GM18867 (cell line): ENCODE data around the gene ZNF20.
"Not testable (repeated sequence)": the region's sequence is repeated elsewhere in the genome, so short reads cannot be mapped to it uniquely, and the experiment has no call there.

Experiments used
- ATAC-seq: cut with Tn5 transposase; IDR thresholded peaks from one replicate; pipeline ENCODE4 v1.9.1; 2021; ENCODE audit warnings: mild to moderate bottlenecking, moderate library complexity; ENCODE audit not compliant: unreplicated experiment

The ZNF20 gene

GRCh38 chr19:12113121-12113520, 27.0 kb downstream of the ZNF20 start:
- no peak for ATAC-seq

- no peak for ATAC-seq
Measured at GRCh38 chr19:12112701-12113100, 27.4 kb downstream of the ZNF20 start.

GRCh38 chr19:12111943-12112637, 28.1 kb downstream of the ZNF20 start:
- ATAC-seq = no peak

- no peak for ATAC-seq
Measured at GRCh38 chr19:12111176-12111575, 29.0 kb downstream of the ZNF20 start.

GRCh38 chr19:12103909-12104308, 36.2 kb downstream of the ZNF20 start:
- ATAC-seq = not testable (repeated sequence)

GRCh38 chr19:12098040-12098439, 42.1 kb downstream of the ZNF20 start:
- no peak for ATAC-seq

GRCh38 chr19:12095111-12095790, 44.9 kb downstream of the ZNF20 start:
- ATAC-seq = no peak

GRCh38 chr19:12093777-12094176, 46.4 kb downstream of the ZNF20 start:
- ATAC-seq = no peak

- no peak for ATAC-seq
Measured at GRCh38 chr19:12092956-12093355, 47.2 kb downstream of the ZNF20 start.

GRCh38 chr19:12092065-12092867, 47.9 kb downstream of the ZNF20 start:
- no peak for ATAC-seq

- ATAC-seq = no peak
Measured at GRCh38 chr19:12090807-12091206, 49.3 kb downstream of the ZNF20 start.

GRCh38 chr19:12085074-12085818, 54.9 kb downstream of the ZNF20 start:
- no peak for ATAC-seq

- ATAC-seq = not testable (repeated sequence)
Measured at GRCh38 chr19:12083336-12083735, 56.8 kb downstream of the ZNF20 start.
